GM12891 (cell line): ENCODE measurements around the gene PDGFRA.

Experiments
- POLR2A ChIP-seq: IDR thresholded peaks from 2 replicates; pipeline ENCODE4 v1.6.1; 2011; ENCODE audit warnings: low read depth, low read length, control low read depth
- POLR2AphosphoS5 ChIP-seq: IDR thresholded peaks from 2 replicates; pipeline ENCODE4 v1.6.1; 2011; ENCODE audit warnings: low read depth, low read length, control low read depth
- POU2F2 ChIP-seq: IDR thresholded peaks from 2 replicates; pipeline ENCODE4 v1.6.1; 2011; ENCODE audit warnings: low read depth, mild to moderate bottlenecking, control low read depth, low read length, moderate library complexity
- SPI1 ChIP-seq: IDR thresholded peaks from 2 replicates; pipeline ENCODE4 v1.6.1; 2011; ENCODE audit warnings: low read depth, low read length, control low read depth
- TAF1 ChIP-seq: IDR thresholded peaks from 2 replicates; pipeline ENCODE4 v1.6.1; 2011; ENCODE audit warnings: low read depth, low read length, control low read depth

DNA sequence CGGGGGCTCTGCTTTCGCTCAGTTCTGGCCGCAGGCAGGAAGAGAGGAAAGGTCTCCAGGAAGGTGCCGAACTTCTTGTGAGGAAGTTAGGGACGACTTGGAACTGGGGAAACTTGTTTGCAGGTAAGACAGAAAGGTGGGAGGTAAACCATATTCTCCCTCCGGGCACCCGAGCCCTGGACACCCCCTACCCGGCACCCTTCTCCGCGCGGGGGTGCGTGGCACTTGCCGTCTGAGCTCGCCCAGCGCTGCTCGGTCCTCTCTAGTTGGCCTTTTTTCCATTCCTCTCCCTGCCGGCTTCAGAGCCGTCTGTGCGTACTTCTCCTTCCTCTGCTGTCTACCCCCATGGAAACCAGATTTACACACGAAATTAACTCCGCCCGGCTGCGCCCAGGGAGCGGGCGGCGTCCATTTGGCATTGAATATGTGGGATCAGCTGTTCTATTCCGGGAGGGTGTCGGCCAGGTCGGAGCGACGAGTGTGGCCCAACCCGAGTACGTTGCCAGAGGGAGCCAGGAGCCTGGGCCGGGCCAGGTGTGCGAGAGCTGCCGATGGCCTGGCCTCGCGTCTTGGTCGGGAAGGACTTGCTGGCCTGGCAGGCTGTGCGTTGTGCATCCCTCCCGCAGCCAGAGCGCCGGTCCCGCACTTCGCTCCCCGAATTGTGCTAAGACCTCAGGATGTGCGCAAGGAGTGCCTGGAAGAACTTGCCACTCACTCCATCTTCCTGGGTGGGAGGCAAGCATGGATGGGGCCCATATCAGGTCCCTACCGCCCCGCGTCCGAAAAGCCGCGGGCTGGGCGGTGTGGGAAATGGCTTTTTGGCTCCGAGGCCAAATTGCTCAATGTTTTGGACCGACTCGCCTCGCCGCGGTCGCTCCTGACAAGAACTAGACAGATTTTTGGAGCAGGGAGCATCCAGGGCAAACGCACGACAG, 1.7 kb downstream of the PDGFRA start:
- TF ChIP-seq POLR2A (no peak), SPI1 (no peak), TAF1 (no peak), POU2F2 (no peak), POLR2AphosphoS5 (no peak)
